Activated CD8-positive, alpha-beta memory T cell treated with anti-CD3 and anti-CD28 coated beads for 24 hours (primary cell): ENCODE measurements around the gene ABHD4.

Experiments used
- DNase-seq: peaks from one replicate; pipeline ENCODE4 v3.0.0-alpha.2; 2020

ABHD4 gene

GRCh38 chr14:22598099-22598895 is at the start of gene ABHD4:
Gene ABHD4 (plus strand): TSS chr14:22598300. CDS start chr14:22598307, 7 bp downstream.
- peak; percentile 79 for DNase-seq

- peak; percentile 75 for DNase-seq
Observed at GRCh38 chr14:22549324-22549962, 48.7 kb upstream of the ABHD4 start.

GRCh38 chr14:22549981-22550673 is 48.0 kb upstream of the ABHD4 start:
- DNase-seq, result peak; percentile 86

GRCh38 chr14:22551605-22551997 is 46.5 kb upstream of the ABHD4 start:
- DNase-seq, result peak; percentile 71

- peak; percentile 80 for DNase-seq
Observed at GRCh38 chr14:22552001-22552826, 45.9 kb upstream of the ABHD4 start.

- peak; percentile 68 for DNase-seq
Observed at GRCh38 chr14:22552827-22553076, 45.3 kb upstream of the ABHD4 start.

- DNase-seq, result peak; percentile 71
Observed at GRCh38 chr14:22553445-22553844, 44.7 kb upstream of the ABHD4 start.

- peak; percentile 81 for DNase-seq
Observed at GRCh38 chr14:22553861-22554497, 44.1 kb upstream of the ABHD4 start.

GRCh38 chr14:22554498-22555383 is 43.4 kb upstream of the ABHD4 start:
- DNase-seq, result peak; percentile 82

- peak; percentile 83 for DNase-seq
Observed at GRCh38 chr14:22555384-22556011, 42.6 kb upstream of the ABHD4 start.

- peak; percentile 95 for DNase-seq
Observed at GRCh38 chr14:22556021-22556989, 41.8 kb upstream of the ABHD4 start.

- DNase-seq, result peak; percentile 99
Observed at GRCh38 chr14:22556990-22557623, 41.0 kb upstream of the ABHD4 start.

GRCh38 chr14:22557846-22558220 is 40.3 kb upstream of the ABHD4 start:
- no peak for DNase-seq

- DNase-seq, result peak; percentile 88
Observed at GRCh38 chr14:22558221-22558913, 39.7 kb upstream of the ABHD4 start.

- no peak for DNase-seq
Observed at GRCh38 chr14:22559041-22559440, 39.1 kb upstream of the ABHD4 start.

GRCh38 chr14:22560662-22561365 is 37.3 kb upstream of the ABHD4 start:
- DNase-seq, result peak; percentile 79

GRCh38 chr14:22561366-22561660 is 36.8 kb upstream of the ABHD4 start:
- no peak for DNase-seq
